Adrenal gland (tissue), 5 donors: ENCODE data around the gene CCL7.

ENCODE experiments used
- POLR2A ChIP-seq, 2 donors: fragments of 450-650 bp; IDR thresholded peaks; one replicate each; pipeline ENCODE4 v1.6.1; 2017; ENCODE audit warnings: antibody characterized with exemption in 2 of 2, mild to moderate bottlenecking in 2 of 2, moderate library complexity in 1 of 2
- TF ChIP-seq, protein P1 (sequence below), 6 experiments: fragments of 450-650 bp in 4 of 6; fragments of 200-600 bp in 2 of 6; sonication (generic) in 1 of 6; IDR thresholded peaks; 1 replicate in 5 of 6; 2 replicates in 1 of 6; pipeline versions ENCODE4 v1.5.1 to v1.8.0; 2016 to 2021; ENCODE audit warnings: antibody characterized with exemption in 6 of 6, mild to moderate bottlenecking in 2 of 6, moderate library complexity in 1 of 6
- donor health status: DM: no; HTN: no; CAD: no.

DNA sequence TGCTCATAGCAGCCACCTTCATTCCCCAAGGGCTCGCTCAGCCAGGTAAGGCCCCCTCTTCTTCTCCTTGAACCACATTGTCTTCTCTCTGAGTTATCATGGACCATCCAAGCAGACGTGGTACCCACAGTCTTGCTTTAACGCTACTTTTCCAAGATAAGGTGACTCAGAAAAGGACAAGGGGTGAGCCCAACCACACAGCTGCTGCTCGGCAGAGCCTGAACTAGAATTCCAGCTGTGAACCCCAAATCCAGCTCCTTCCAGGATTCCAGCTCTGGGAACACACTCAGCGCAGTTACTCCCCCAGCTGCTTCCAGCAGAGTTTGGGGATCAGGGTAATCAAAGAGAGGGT, 14.7 kb upstream of the CCL7 start:
- TF ChIP-seq, protein P1, sequence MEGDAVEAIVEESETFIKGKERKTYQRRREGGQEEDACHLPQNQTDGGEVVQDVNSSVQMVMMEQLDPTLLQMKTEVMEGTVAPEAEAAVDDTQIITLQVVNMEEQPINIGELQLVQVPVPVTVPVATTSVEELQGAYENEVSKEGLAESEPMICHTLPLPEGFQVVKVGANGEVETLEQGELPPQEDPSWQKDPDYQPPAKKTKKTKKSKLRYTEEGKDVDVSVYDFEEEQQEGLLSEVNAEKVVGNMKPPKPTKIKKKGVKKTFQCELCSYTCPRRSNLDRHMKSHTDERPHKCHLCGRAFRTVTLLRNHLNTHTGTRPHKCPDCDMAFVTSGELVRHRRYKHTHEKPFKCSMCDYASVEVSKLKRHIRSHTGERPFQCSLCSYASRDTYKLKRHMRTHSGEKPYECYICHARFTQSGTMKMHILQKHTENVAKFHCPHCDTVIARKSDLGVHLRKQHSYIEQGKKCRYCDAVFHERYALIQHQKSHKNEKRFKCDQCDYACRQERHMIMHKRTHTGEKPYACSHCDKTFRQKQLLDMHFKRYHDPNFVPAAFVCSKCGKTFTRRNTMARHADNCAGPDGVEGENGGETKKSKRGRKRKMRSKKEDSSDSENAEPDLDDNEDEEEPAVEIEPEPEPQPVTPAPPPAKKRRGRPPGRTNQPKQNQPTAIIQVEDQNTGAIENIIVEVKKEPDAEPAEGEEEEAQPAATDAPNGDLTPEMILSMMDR (IDR thresholded peaks at IDR 0.05), result no peak
- no peak for TF ChIP-seq POLR2A (IDR thresholded peaks at IDR 0.05)
